Subcutaneous adipose tissue (tissue), 4 donors: ENCODE measurements around the gene C20orf173. TPM values are rescaled to one million over a fixed set of nuclear protein-coding genes. Genes with fewer than 3 reads are reported as not detected.

Experiments used
- CTCF ChIP-seq: fragments of 450-650 bp; IDR thresholded peaks from one replicate; pipeline ENCODE4 v1.5.1; 2016; ENCODE audit warnings: low read depth, mild to moderate bottlenecking, control low read depth, antibody characterized with exemption, moderate library complexity
- total RNA-seq, 4 donors: library from RNA; depleted of rRNA; stranded (reverse); fragments of >200 nt; gene quantifications; one replicate each; pipeline ENCODE4 v1.1.0, GENCODE V29; 2016

The C20orf173 gene
- total RNA-seq, 4 donors from 2014 or later = not detected

GRCh38 chr20:35568645-35569044, 39.2 kb upstream of the C20orf173 start:
- no peak for TF ChIP-seq CTCF

- no peak for TF ChIP-seq CTCF
These were observed 35.5 kb upstream of the C20orf173 start for GRCh38 chr20:35564905-35565304.

GRCh38 chr20:35563834-35564233, 34.4 kb upstream of the C20orf173 start:
- TF ChIP-seq CTCF = no peak

GRCh38 chr20:35562541-35563110, 33.2 kb upstream of the C20orf173 start:
- no peak for TF ChIP-seq CTCF

- TF ChIP-seq CTCF = no peak
These were observed 32.2 kb upstream of the C20orf173 start for GRCh38 chr20:35561671-35562070.

GRCh38 chr20:35561268-35561667, 31.8 kb upstream of the C20orf173 start:
- no peak for TF ChIP-seq CTCF

GRCh38 chr20:35560541-35560940, 31.1 kb upstream of the C20orf173 start:
- no peak for TF ChIP-seq CTCF
